MM.1S (cell line): ENCODE data around the gene CROCC2.

Source experiments
- DNase-seq: peaks from one replicate; pipeline ENCODE4 v3.0.0-alpha.2; 2015
- H2AFZ ChIP-seq: fragments of 300-600 bp; sonication (generic); 2 replicates; pipeline ENCODE4 v1.6.0; 2016; ENCODE audit warnings: antibody characterized with exemption, low read length
- H3F3A ChIP-seq: fragments of 300-600 bp; sonication (generic); 2 replicates; pipeline ENCODE4 v1.6.1; 2016; ENCODE audit warnings: mild to moderate bottlenecking, antibody characterized with exemption, low read length, moderate library complexity, mixed read lengths; ENCODE audit not compliant: insufficient read depth
- H3K27ac ChIP-seq: fragments of 300-600 bp; sonication (generic); 2 replicates; pipeline ENCODE4 v1.5.1; 2016; ENCODE audit warnings: mild to moderate bottlenecking, low read length
- H3K27me3 ChIP-seq: fragments of 300-600 bp; sonication (generic); replicated peaks from 2 replicates; pipeline ENCODE4 v1.6.0; 2016; ENCODE audit warnings: low read length; ENCODE audit not compliant: insufficient read depth
- H3K36me3 ChIP-seq: fragments of 300-600 bp; sonication (generic); replicated peaks from 2 replicates; pipeline ENCODE4 v1.6.1; 2016; ENCODE audit warnings: mild to moderate bottlenecking, low read length, mixed read lengths; ENCODE audit not compliant: insufficient read depth
- H3K4me1 ChIP-seq: fragments of 300-600 bp; sonication (generic); 2 replicates; pipeline ENCODE4 v1.6.1; 2016; ENCODE audit warnings: low read length, mixed read lengths
- H3K4me2 ChIP-seq: fragments of 300-600 bp; sonication (generic); 2 replicates; pipeline ENCODE4 v1.6.0; 2016; ENCODE audit warnings: low read depth, low read length
- H3K4me3 ChIP-seq: fragments of 300-600 bp; sonication (generic); 2 replicates; pipeline ENCODE4 v1.5.1; 2016; ENCODE audit warnings: low read length, mixed read lengths
- H3K79me2 ChIP-seq: fragments of 300-600 bp; sonication (generic); 2 replicates; pipeline ENCODE4 v1.6.1; 2016; ENCODE audit warnings: mixed run types, low read length, mixed read lengths
- H3K9ac ChIP-seq: fragments of 300-600 bp; sonication (generic); 2 replicates; pipeline ENCODE4 v1.6.1; 2016; ENCODE audit warnings: low read length, mixed read lengths
- H3K9me2 ChIP-seq: fragments of 300-600 bp; sonication (generic); replicated peaks from 2 replicates; pipeline ENCODE4 v1.6.1; 2016; ENCODE audit warnings: mild to moderate bottlenecking, low read length, mixed read lengths; ENCODE audit not compliant: insufficient read depth
- H3K9me3 ChIP-seq: fragments of 300-600 bp; sonication (generic); replicated peaks from 2 replicates; pipeline ENCODE4 v1.6.1; 2016; ENCODE audit warnings: mild to moderate bottlenecking, low read length, mixed read lengths; ENCODE audit not compliant: insufficient read depth
- H4K20me1 ChIP-seq: fragments of 300-600 bp; sonication (generic); 2 replicates; pipeline ENCODE4 v1.6.1; 2016; ENCODE audit warnings: mild to moderate bottlenecking, low read length, moderate library complexity, mixed read lengths; ENCODE audit not compliant: insufficient read depth
- CTCF ChIP-seq: fragments of 300-600 bp; sonication (generic); IDR thresholded peaks from 2 replicates; pipeline ENCODE4 v1.5.1; 2016; ENCODE audit warnings: antibody characterized with exemption, low read length, mixed read lengths
- EZH2 ChIP-seq: fragments of 300-600 bp; sonication (generic); optimal IDR thresholded peaks from 2 replicates; pipeline ENCODE3; 2017; ENCODE audit warnings: low read depth, mild to moderate bottlenecking, antibody characterized with exemption, low read length, mixed read lengths
- EZH2phosphoT487 ChIP-seq: fragments of 300-600 bp; sonication (generic); IDR thresholded peaks from 2 replicates; pipeline ENCODE4 v1.6.1; 2018; ENCODE audit warnings: antibody characterized with exemption, low read length

Gene CROCC2

DNA sequence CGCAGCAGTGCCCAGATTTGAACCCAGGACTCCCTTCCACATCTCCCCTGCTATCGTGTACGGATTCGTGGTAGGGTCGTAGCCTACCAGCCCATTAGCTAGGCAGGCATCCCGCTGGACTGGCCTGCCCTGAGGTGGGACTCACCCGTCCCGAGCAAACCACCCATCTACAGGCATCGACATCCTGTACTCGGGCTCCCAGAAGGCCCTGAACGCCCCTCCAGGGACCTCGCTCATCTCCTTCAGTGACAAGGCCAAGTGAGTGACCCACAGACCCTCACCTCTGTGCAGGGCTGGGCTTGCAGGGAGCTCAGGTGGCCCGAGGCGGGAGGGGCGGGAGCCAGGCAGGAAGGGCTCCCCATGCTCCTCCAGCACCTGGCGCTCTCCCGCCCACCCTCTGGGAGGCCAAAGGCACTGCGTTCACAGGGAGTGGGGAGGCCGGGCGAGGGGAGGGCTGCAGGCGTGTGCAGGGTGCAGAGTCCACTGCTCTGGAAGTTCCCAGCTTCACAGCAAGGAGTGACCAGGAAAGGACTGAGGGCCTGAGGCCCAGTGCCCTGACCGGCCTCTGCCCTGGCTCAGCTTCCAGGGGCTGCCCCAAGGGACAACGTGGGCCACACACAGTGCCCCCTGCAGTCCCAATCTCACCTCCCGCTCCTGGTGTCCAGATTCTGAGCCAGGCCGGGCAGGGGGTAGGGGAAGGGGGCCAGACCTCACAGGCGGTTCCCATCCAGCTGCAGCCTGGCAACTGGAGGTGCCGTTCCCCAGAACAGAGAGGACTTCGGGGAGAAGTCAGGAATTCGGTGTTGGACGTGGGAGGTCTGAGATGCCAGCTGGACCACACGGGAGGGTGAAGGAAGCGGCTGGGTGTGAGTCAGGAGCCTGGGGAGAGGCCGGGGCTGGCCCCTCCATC is 32.1 kb upstream of the CROCC2 start:
- no peak overlapping the region for H3K27ac ChIP-seq
- H3K4me3 ChIP-seq: no peak overlapping the region
- DNase-seq: no peak

GRCh38 chr2:240874715-240875227 is 31.4 kb upstream of the CROCC2 start:
- Histone ChIP-seq H4K20me1 (no peaks in the 10 kb centered on the region), H3K4me3 (no peak overlapping the region), H3F3A (no peaks in the 10 kb centered on the region), H2AFZ (no peak overlapping the region), H3K4me1 (no peaks in the 10 kb centered on the region), H3K36me3 (no peaks in the 10 kb centered on the region), H3K27me3 (peaks cover 69% of the 10 kb centered on the region), H3K79me2 (no peaks in the 10 kb centered on the region), H3K4me2 (no peak overlapping the region), H3K9me3 (no peaks in the 10 kb centered on the region), H3K9ac (no peak overlapping the region), H3K9me2 (no peaks in the 10 kb centered on the region), H3K27ac (no peak overlapping the region)
- TF ChIP-seq EZH2 (no peak), CTCF (no peak), EZH2phosphoT487 (no peak)
- no peak for DNase-seq

More for the DNA sequence above, 32.1 kb upstream of the CROCC2 start:
- H3F3A ChIP-seq: no peaks in the 10 kb centered on the region
- no peak for TF ChIP-seq EZH2phosphoT487
- no peak for TF ChIP-seq EZH2
- TF ChIP-seq CTCF: no peak
- H3K36me3 ChIP-seq: no peaks in the 10 kb centered on the region
- no peaks in the 10 kb centered on the region for H3K79me2 ChIP-seq
- H3K9ac ChIP-seq: no peak overlapping the region
- no peak overlapping the region for H3K4me2 ChIP-seq
- H3K27me3 ChIP-seq: peaks cover 73% of the 10 kb centered on the region
- H3K9me2 ChIP-seq: no peaks in the 10 kb centered on the region
- no peaks in the 10 kb centered on the region for H3K9me3 ChIP-seq
- no peak overlapping the region for H2AFZ ChIP-seq
- no peaks in the 10 kb centered on the region for H4K20me1 ChIP-seq
- no peaks in the 10 kb centered on the region for H3K4me1 ChIP-seq

DNA sequence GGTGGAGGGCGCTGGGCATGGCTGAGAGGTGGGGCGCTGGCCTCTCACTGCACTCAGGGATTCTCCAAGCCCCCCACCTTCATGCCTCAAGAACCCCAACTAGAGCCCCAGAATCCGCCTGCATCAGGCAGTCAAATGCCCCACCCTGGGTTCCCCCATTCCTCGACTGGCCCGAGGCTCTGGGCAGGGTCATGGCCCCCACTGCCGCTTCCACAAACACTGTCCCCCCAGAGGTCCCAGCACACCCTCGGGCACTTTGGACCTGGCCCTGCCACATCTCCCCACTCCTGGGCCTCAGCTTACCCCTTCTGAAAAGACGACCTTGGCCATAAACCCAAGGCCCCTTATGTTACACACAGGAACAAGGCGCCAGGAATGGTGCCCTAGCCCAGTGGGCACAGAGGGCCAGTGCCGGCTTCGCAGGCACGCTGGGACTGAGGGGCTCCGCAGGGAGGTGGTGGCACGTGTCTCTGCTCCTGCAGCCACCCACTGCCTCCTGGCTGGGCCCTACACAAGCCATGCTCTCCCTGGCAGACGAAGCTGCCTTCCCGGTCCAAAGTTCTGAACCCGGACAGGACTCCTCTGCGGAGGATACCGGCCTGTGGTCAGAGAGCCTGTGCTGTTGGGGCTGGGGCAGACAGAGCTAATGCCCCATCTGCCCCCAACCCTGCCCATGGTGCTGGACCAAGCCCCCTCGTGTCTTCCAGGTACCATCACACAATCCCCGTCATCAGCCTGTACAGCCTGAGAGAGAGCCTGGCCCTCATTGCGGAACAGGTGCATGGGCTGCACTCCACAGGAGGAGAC is 30.7 kb upstream of the CROCC2 start:
- no peak overlapping the region for H3K9ac ChIP-seq
- no peak for TF ChIP-seq EZH2phosphoT487
- no peak for TF ChIP-seq CTCF
- no peak for TF ChIP-seq EZH2

More for the DNA sequence above, 30.7 kb upstream of the CROCC2 start:
- H3F3A ChIP-seq: no peaks in the 10 kb centered on the region
- no peaks in the 10 kb centered on the region for H3K4me1 ChIP-seq
- no peaks in the 10 kb centered on the region for H3K36me3 ChIP-seq
- H3K4me2 ChIP-seq: no peak overlapping the region
- H4K20me1 ChIP-seq: no peaks in the 10 kb centered on the region
- no peaks in the 10 kb centered on the region for H3K9me3 ChIP-seq
- no peaks in the 10 kb centered on the region for H3K79me2 ChIP-seq
- H2AFZ ChIP-seq: no peak overlapping the region
- DNase-seq: no peak
- no peaks in the 10 kb centered on the region for H3K9me2 ChIP-seq
- no peak overlapping the region for H3K27ac ChIP-seq
- peaks cover 69% of the 10 kb centered on the region for H3K27me3 ChIP-seq
- H3K4me3 ChIP-seq: no peak overlapping the region
